H1 (cell line): ENCODE data around the gene LRTM2. TPM values are rescaled to one million over a fixed set of nuclear protein-coding genes. Genes with fewer than 3 reads are reported as not detected.
A peak's percentile ranks its signal among the peaks of the same experiment; 100 is the strongest.

ENCODE experiments used
- CTCF ChIA-PET: fragments of 300-600 bp; sonication (Branson Sonifier 250); formaldehyde crosslinking; loops from one replicate; lab custom pipeline; 2021; ENCODE audit not compliant: partially characterized antibody; lab: Charles Lee
- POLR2A ChIA-PET: fragments of 300-600 bp; sonication (Branson Sonifier 250); formaldehyde crosslinking; loops from one replicate; lab custom pipeline; 2021; ENCODE audit warnings: inconsistent platforms; ENCODE audit not compliant: partially characterized antibody; lab: Charles Lee
- DNase-seq, 2 experiments: peaks; one replicate each; pipeline versions ENCODE4 v3.0.0 to v3.0.0-alpha.2; 2010 to 2022; ENCODE audit warnings: low spot score in 2 of 2, low read depth in 1 of 2, mixed read lengths in 1 of 2
- FAIRE-seq: peaks from 2 replicates; lab custom pipeline; 2011; peaks lifted over from hg19 to GRCh38; lab: Jason Lieb, UNC
- H2AFZ ChIP-seq: 2 replicates; pipeline ENCODE4 v1.8.1; 2012; ENCODE audit warnings: low read length, inconsistent platforms
- H2AK5ac ChIP-seq: 2 replicates; pipeline ENCODE4 v1.6.1; 2013; ENCODE audit warnings: low read depth, low read length
- H2BK120ac ChIP-seq: replicated peaks from 2 replicates; pipeline ENCODE3; 2013; ENCODE audit warnings: low read depth, low read length, inconsistent platforms
- H2BK12ac ChIP-seq: 2 replicates; pipeline ENCODE4 v1.6.1; 2013; ENCODE audit warnings: low read depth, low read length
- H2BK15ac ChIP-seq: 2 replicates; pipeline ENCODE4 v1.6.1; 2013; ENCODE audit warnings: low read length
- H2BK20ac ChIP-seq: 2 replicates; pipeline ENCODE4 v1.6.1; 2013; ENCODE audit warnings: low read length
- H2BK5ac ChIP-seq: 2 replicates; pipeline ENCODE4 v1.6.1; 2013; ENCODE audit warnings: low read depth, low read length
- H3K14ac ChIP-seq: 2 replicates; pipeline ENCODE4 v1.6.1; 2013; ENCODE audit warnings: inconsistent platforms; ENCODE audit not compliant: insufficient read length
- H3K18ac ChIP-seq: 2 replicates; pipeline ENCODE4 v1.6.1; 2013; ENCODE audit warnings: low read length; ENCODE audit errors: extremely low read depth
- H3K23ac ChIP-seq: 2 replicates; pipeline ENCODE4 v1.6.1; 2013; ENCODE audit warnings: inconsistent platforms; ENCODE audit not compliant: insufficient read length
- H3K23me2 ChIP-seq: 2 replicates; pipeline ENCODE4 v1.6.1; 2013; ENCODE audit warnings: low read depth, low read length
- H3K27ac ChIP-seq: 2 replicates; pipeline ENCODE4 v1.6.1; 2011; ENCODE audit warnings: low read depth, low read length, inconsistent platforms
- H3K27me3 ChIP-seq, 4 experiments: replicated peaks in 1 of 4; 1 replicate in 1 of 4; 2 replicates in 3 of 4; pipeline versions ENCODE4 v1.6.1 to v1.8.1; 2011 to 2013; ENCODE audit warnings: low read length in 3 of 4, mild to moderate bottlenecking in 3 of 4, inconsistent platforms in 2 of 4, mixed read lengths in 2 of 4, moderate library complexity in 1 of 4; ENCODE audit not compliant: control insufficient read depth in 3 of 4, insufficient read depth in 3 of 4; ENCODE audit errors: extremely low read depth in 1 of 4
- H3K36me3 ChIP-seq, 4 experiments: 2 replicates each; pipeline versions ENCODE4 v1.6.1 to v1.8.1; 2011 to 2013; ENCODE audit warnings: mild to moderate bottlenecking in 4 of 4, low read length in 3 of 4, moderate library complexity in 2 of 4, control low read depth in 1 of 4, inconsistent platforms in 1 of 4; ENCODE audit not compliant: insufficient read depth in 4 of 4, control insufficient read depth in 2 of 4
- H3K4ac ChIP-seq: replicated peaks from 2 replicates; pipeline ENCODE3; 2013; ENCODE audit warnings: low read length, low read depth, mixed read lengths, inconsistent platforms; ENCODE audit not compliant: insufficient read length
- H3K4me1 ChIP-seq, 4 experiments: replicated peaks in 1 of 4; 1 replicate in 1 of 4; 2 replicates in 3 of 4; pipeline versions ENCODE4 v1.6.1 to v1.8.1; 2011 to 2013; ENCODE audit warnings: low read length in 3 of 4, inconsistent platforms in 2 of 4, mixed read lengths in 1 of 4; ENCODE audit not compliant: insufficient read depth in 4 of 4, control insufficient read depth in 3 of 4
- H3K4me2 ChIP-seq, 2 experiments: 2 replicates each; pipeline versions ENCODE4 v1.6.1 to v1.8.1; 2011 to 2013; ENCODE audit warnings: low read depth in 2 of 2, low read length in 2 of 2, control low read depth in 1 of 2, inconsistent platforms in 1 of 2, mild to moderate bottlenecking in 1 of 2; ENCODE audit not compliant: insufficient read depth in 1 of 2
- H3K4me3 ChIP-seq, 4 experiments: fragments of 200-600, 300-600 bp in 1 of 4; sonication (generic), shearing (Covaris generic), sonication (Bioruptor Twin) in 1 of 4; 2 replicates each; pipeline versions ENCODE4 v1.5.1 to v1.8.1; 2011 to 2016; ENCODE audit warnings: low read length in 4 of 4, low read depth in 3 of 4, control low read depth in 2 of 4, inconsistent platforms in 2 of 4, mild to moderate bottlenecking in 2 of 4, mixed read lengths in 1 of 4, moderate library complexity in 1 of 4; ENCODE audit not compliant: insufficient read depth in 2 of 4; ENCODE audit errors: extremely low read depth in 1 of 4
- H3K56ac ChIP-seq: replicated peaks from 2 replicates; pipeline ENCODE3; 2013; ENCODE audit warnings: low read depth, mild to moderate bottlenecking, mixed read lengths, low read length, inconsistent platforms; ENCODE audit not compliant: insufficient read length
- H3K79me1 ChIP-seq: 2 replicates; pipeline ENCODE4 v1.6.1; 2013; ENCODE audit warnings: low read depth, low read length, control low read depth
- H3K79me2 ChIP-seq, 2 experiments: 2 replicates each; pipeline versions ENCODE4 v1.6.1 to v1.8.1; 2012 to 2013; ENCODE audit warnings: low read length in 2 of 2, mild to moderate bottlenecking in 2 of 2, inconsistent platforms in 1 of 2; ENCODE audit not compliant: insufficient read depth in 2 of 2, control insufficient read depth in 1 of 2
- H3K9ac ChIP-seq, 4 experiments: replicated peaks in 1 of 4; 1 replicate in 1 of 4; 2 replicates in 3 of 4; pipeline versions ENCODE4 v1.6.1 to v1.8.1; 2011 to 2013; ENCODE audit warnings: low read depth in 3 of 4, low read length in 3 of 4, control low read depth in 2 of 4, mild to moderate bottlenecking in 2 of 4, moderate library complexity in 2 of 4, inconsistent platforms in 1 of 4; ENCODE audit errors: extremely low read depth in 1 of 4
- H3K9me3 ChIP-seq, 2 experiments: 2 replicates each; pipeline versions ENCODE4 v1.6.1 to v1.8.1; 2012 to 2013; ENCODE audit warnings: mild to moderate bottlenecking in 2 of 2, moderate library complexity in 2 of 2, control low read depth in 1 of 2, inconsistent platforms in 1 of 2, low read depth in 1 of 2, low read length in 1 of 2, mixed read lengths in 1 of 2; ENCODE audit not compliant: insufficient read depth in 2 of 2
- H4K20me1 ChIP-seq, 2 experiments: replicated peaks in 1 of 2; 2 replicates each; pipeline versions ENCODE3 to v1.8.1; 2011 to 2013; ENCODE audit warnings: inconsistent platforms in 2 of 2, low read length in 2 of 2, mild to moderate bottlenecking in 1 of 2; ENCODE audit not compliant: insufficient read depth in 2 of 2, control insufficient read depth in 1 of 2
- H4K5ac ChIP-seq: 2 replicates; pipeline ENCODE4 v1.6.1; 2013; ENCODE audit warnings: low read length, low read depth, mixed read lengths, inconsistent platforms; ENCODE audit not compliant: insufficient read length
- H4K8ac ChIP-seq: 2 replicates; pipeline ENCODE4 v1.8.0; 2013; ENCODE audit warnings: mild to moderate bottlenecking, moderate library complexity, low read length, inconsistent platforms; ENCODE audit not compliant: insufficient read depth; ENCODE audit errors: extremely low read depth
- H4K91ac ChIP-seq: replicated peaks from 2 replicates; pipeline ENCODE3; 2013; ENCODE audit warnings: low read length, mixed read lengths, inconsistent platforms; ENCODE audit not compliant: insufficient read length
- MAFK ChIP-seq: IDR thresholded peaks from 2 replicates; pipeline ENCODE4 v1.6.1; 2012; ENCODE audit warnings: low read depth, mild to moderate bottlenecking, improper control_type of control experiment, low read length
- NANOG ChIP-seq: IDR thresholded peaks from 2 replicates; pipeline ENCODE4 v1.6.1; 2011; ENCODE audit warnings: low read length, low read depth, mild to moderate bottlenecking, inconsistent platforms; ENCODE audit not compliant: insufficient read depth, poor library complexity, severe bottlenecking
- RNF2 ChIP-seq: fragments of 200-900, 300-1000 bp; sonication (generic); IDR thresholded peaks from 2 replicates; pipeline ENCODE4 v1.7.1; 2016; ENCODE audit warnings: borderline replicate concordance, low read depth, mild to moderate bottlenecking, antibody characterized with exemption, low read length; ENCODE audit not compliant: poor library complexity, severe bottlenecking; ENCODE audit errors: missing control alignments
- SUZ12 ChIP-seq: fragments of 200-600 bp; sonication (generic); IDR thresholded peaks from 2 replicates; pipeline ENCODE4 v1.6.1; 2012; ENCODE audit warnings: mild to moderate bottlenecking, inconsistent platforms, low read length, moderate library complexity, mixed read lengths
- TBP ChIP-seq: IDR thresholded peaks from 2 replicates; pipeline ENCODE4 v1.6.1; 2011; ENCODE audit warnings: low read depth, low read length, improper control_type of control experiment
- WGBS, 2 experiments: shearing (Covaris generic) in 1 of 2; methylation state at CpG; one replicate each; pipeline versions ENCODE4 v1.1.6 to v1.1.7; 2013 to 2015; ENCODE audit warnings: low lambda C conversion rate in 2 of 2, mixed read lengths in 2 of 2, inconsistent platforms in 1 of 2, low coverage in 1 of 2, missing lambda C conversion rate in 1 of 2; ENCODE audit not compliant: insufficient replicate concordance in 2 of 2, insufficient coverage in 1 of 2, insufficient read length in 1 of 2; ENCODE audit errors: extremely low coverage in 1 of 2, missing lambda C conversion rate in 1 of 2; 5-methylcytosine and 5-hydroxymethylcytosine counted together
- polyA plus RNA-seq, 7 experiments: library from polyadenylated mRNA; depleted of rRNA in 3 of 7; stranded (reverse) in 5 of 7; unstranded in 2 of 7; fragments of >200 nt in 5 of 7; fragments of 200-250 nt in 2 of 7; gene quantifications; 1 replicate in 5 of 7; 2 replicates in 1 of 7; 4 replicates in 1 of 7; pipeline versions ENCODE4 v1.2.1 to v1.2.3, GENCODE V29; 2011 to 2013; ENCODE audit warnings: missing spikeins in 2 of 7, mixed read lengths in 2 of 7
- total RNA-seq: library from RNA; stranded (reverse); fragmentation: NEBNext Ultra II Directional; extraction: Animal tissue kit (Norgen Biotek cat#: 25700); gene quantifications from 2 replicates; pipeline ENCODE4 v1.2.1, GENCODE V29; 2021

LRTM2 gene
- total and polyA plus RNA-seq, 2 of the 8 experiments (the other 6 are each of a cell fraction or from before 2014, with no cell fraction given) = 0.06 TPM; not detected in 1

DNA sequence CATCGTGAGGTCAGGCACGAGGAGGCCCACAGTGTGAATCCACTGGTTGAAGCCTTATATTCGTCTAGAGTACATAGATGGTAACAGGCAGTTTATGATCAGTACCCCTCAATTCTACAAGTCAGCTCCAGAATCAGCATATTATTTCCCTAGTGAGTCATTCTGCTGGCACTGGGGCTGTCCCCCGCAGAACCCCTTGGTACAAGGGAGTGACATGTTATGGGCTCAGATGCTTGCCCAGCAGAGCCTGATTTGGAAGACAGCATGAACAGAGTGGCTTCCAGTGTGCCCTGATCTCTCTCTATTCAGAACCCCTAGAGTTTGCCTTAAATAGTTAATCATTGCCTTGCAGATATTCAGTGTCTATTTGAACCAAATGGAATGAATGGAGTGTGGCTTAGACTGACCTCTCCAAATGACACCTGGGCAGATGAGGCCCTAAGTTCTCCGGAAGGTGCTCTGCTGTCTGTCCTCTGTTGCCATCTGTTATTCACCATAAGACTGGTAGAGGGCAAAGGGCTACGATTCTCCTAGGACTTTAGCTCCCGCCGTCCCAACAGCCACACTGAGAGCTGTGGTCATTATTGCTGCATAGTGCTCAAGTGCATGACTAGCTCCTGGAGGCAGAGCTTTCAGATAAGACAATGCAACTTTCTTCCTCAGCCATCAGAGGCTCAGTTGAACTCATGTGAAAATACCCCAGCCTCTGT lies 57.0 kb downstream of the LRTM2 start:
- Histone ChIP-seq H3K18ac (no peak overlapping the region), H3K23ac (no peak overlapping the region), H2AK5ac (no peak overlapping the region), H2BK15ac (no peak overlapping the region), H3K4me3 (no peak overlapping the region), H3K79me2 (no peaks in the 10 kb centered on the region), H3K56ac (no peak overlapping the region), H3K4me1 (no peaks in the 10 kb centered on the region), H2BK12ac (no peak overlapping the region), H2BK120ac (no peak overlapping the region), H3K36me3 (no peaks in the 10 kb centered on the region), H3K9me3 (no peaks in the 10 kb centered on the region), H2BK20ac (no peak overlapping the region), H2BK5ac (no peak overlapping the region), H3K23me2 (no peaks in the 10 kb centered on the region), H4K91ac (no peak overlapping the region), H2AFZ (no peak overlapping the region), H4K20me1 (no peaks in the 10 kb centered on the region), H3K9ac (no peak overlapping the region), H4K8ac (no peak overlapping the region), H3K79me1 (no peaks in the 10 kb centered on the region), H3K27me3 (no peaks in the 10 kb centered on the region), H3K14ac (no peak overlapping the region), H4K5ac (no peak overlapping the region), H3K4me2 (no peak overlapping the region), H3K27ac (no peak overlapping the region), H3K4ac (no peak overlapping the region)
- FAIRE-seq (no peak), DNase-seq (peak in 1 of 2 experiments; percentile 23)
- POLR2A ChIA-PET = no interaction called here
- TF ChIP-seq TBP = no peak
- TF ChIP-seq NANOG = no peak
- no peak for TF ChIP-seq SUZ12
- TF ChIP-seq RNF2 = no peak
- TF ChIP-seq MAFK = no peak
- WGBS, 2 experiments = 90% methylated on average over 8 of the region's 8 CpGs; no CpG with 5 or more reads in 1 of the 2 experiments
- CTCF ChIA-PET = interaction anchor here (0.8 to 2.3 kb wide), 2 partner anchors 62 to 72 kb away, joined by 3 to 10 read pairs; no protein-coding TSS in a partner anchor
